Measurements from ENCODE around the gene SNX32.

SNX32 gene

GRCh38 chr11:65854852-65855837 lies 21.4 kb downstream of the SNX32 start:
- DNase-seq (ENCODE audit: insufficient read length, low spot score), result no peak
- FAIRE-seq, result no peak
- no peak for TF ChIP-seq CTCF (IDR thresholded peaks at IDR 0.05; ENCODE audit: insufficient read depth, missing control alignments)

GRCh38 chr11:65855927-65856363 lies 22.2 kb downstream of the SNX32 start:
- DNase-seq (ENCODE audit: insufficient read length, low spot score) (no peak), FAIRE-seq (no peak)
- no peak for TF ChIP-seq CTCF (IDR thresholded peaks at IDR 0.05; ENCODE audit: insufficient read depth, missing control alignments)

GRCh38 chr11:65856689-65857499 lies 23.1 kb downstream of the SNX32 start:
- DNase-seq (ENCODE audit: insufficient read length, low spot score) (peak; percentile 31), FAIRE-seq (no peak)
- TF ChIP-seq CTCF (IDR thresholded peaks at IDR 0.05; ENCODE audit: insufficient read depth, missing control alignments), result no peak

GRCh38 chr11:65857500-65857852 lies 23.7 kb downstream of the SNX32 start:
- TF ChIP-seq CTCF (IDR thresholded peaks at IDR 0.05; ENCODE audit: insufficient read depth, missing control alignments), result no peak
- FAIRE-seq (no peak), DNase-seq (ENCODE audit: insufficient read length, low spot score) (no peak)

GRCh38 chr11:65857853-65858680 lies 24.3 kb downstream of the SNX32 start, which contains the start of gene CFL1:
TSS of gene CFL1 (minus strand) at chr11:65858180. CDS start at chr11:65858099, 81 bp downstream.
- FAIRE-seq (no peak), DNase-seq (ENCODE audit: insufficient read length, low spot score) (no peak)
- TF ChIP-seq CTCF (IDR thresholded peaks at IDR 0.05; ENCODE audit: insufficient read depth, missing control alignments), result no peak

GRCh38 chr11:65858681-65859087 lies 24.9 kb downstream of the SNX32 start:
- FAIRE-seq (no peak), DNase-seq (ENCODE audit: insufficient read length, low spot score) (no peak)
- TF ChIP-seq CTCF (IDR thresholded peaks at IDR 0.05; ENCODE audit: insufficient read depth, missing control alignments), result no peak

Data from D721Med (cell line).